BLaER1 treated with 17β-estradiol and CSF1 and Interleukin-3, amounts not matched to agents 10 nM and 100 nM (cell line): Measurements from ENCODE around the gene SERPINB6.
"Not testable (repeated sequence)": the region's sequence is repeated elsewhere in the genome, so short reads cannot be mapped to it uniquely, and the experiment has no call there.

Source experiments
- H3K27ac ChIP-seq, 11 experiments: shearing (Covaris generic); formaldehyde crosslinking; 2 replicates each; pipeline ENCODE4 v1.8.1; 2022
- H3K27me3 ChIP-seq, 11 experiments: shearing (Covaris generic); formaldehyde crosslinking; 2 replicates each; pipeline ENCODE4 v1.8.1; 2022
- H3K36me3 ChIP-seq, 11 experiments: shearing (Covaris generic); formaldehyde crosslinking; 2 replicates each; pipeline ENCODE4 v1.8.1; 2022
- H3K4me1 ChIP-seq, 10 experiments: shearing (Covaris generic); formaldehyde crosslinking; 2 replicates each; pipeline ENCODE4 v1.8.1; 2022
- H3K4me2 ChIP-seq, 11 experiments: shearing (Covaris generic); formaldehyde crosslinking; 2 replicates each; pipeline ENCODE4 v1.8.1; 2022
- H3K4me3 ChIP-seq, 10 experiments: shearing (Covaris generic); formaldehyde crosslinking; 2 replicates each; pipeline ENCODE4 v1.8.1; 2022
- H3K9ac ChIP-seq, 11 experiments: shearing (Covaris generic); formaldehyde crosslinking; 2 replicates each; pipeline ENCODE4 v1.8.1; 2022
- H3K9me3 ChIP-seq, 11 experiments: shearing (Covaris generic); formaldehyde crosslinking; replicated peaks in 1 of 11; 2 replicates each; pipeline ENCODE4 v1.8.1; 2022
- H4K20me1 ChIP-seq, 11 experiments: shearing (Covaris generic); formaldehyde crosslinking; 2 replicates each; pipeline ENCODE4 v1.8.1; 2022
- Cebpa-rat ChIP-seq, 11 experiments: shearing (Covaris generic); IDR thresholded peaks; 2 replicates each; pipeline ENCODE4 v1.8.1; 2022

SERPINB6 gene

GRCh38 chr6:3013901-3014674 lies 42.7 kb upstream of the SERPINB6 start:
- Histone ChIP-seq H4K20me1 (no peaks in the 10 kb centered on the region), H3K9me3 (peaks cover 30 to 38% (median 33%) of the 10 kb centered on the region in 11 experiments), H3K4me2 (peak overlapping the region in 6 of 11 experiments; percentile 21 to 71 (median 56); a peak in 11 of 22 replicates), H3K36me3 (peaks cover 38 to 78% (median 71%) of the 10 kb centered on the region in 11 experiments), H3K27ac (peak overlapping the region in 5 of 11 experiments; percentile 10 to 56 (median 28); a peak in 6 of 22 replicates), H3K4me1 (peaks cover 0 to 25% (median 11%) of the 10 kb centered on the region in 10 experiments; a peak in 13 of 20 replicates), H3K9ac (no peak overlapping the region), H3K4me3 (no peak overlapping the region), H3K27me3 (no peaks in the 10 kb centered on the region)
- no peak for TF ChIP-seq Cebpa-rat (IDR thresholded peaks at IDR 0.05)

DNA sequence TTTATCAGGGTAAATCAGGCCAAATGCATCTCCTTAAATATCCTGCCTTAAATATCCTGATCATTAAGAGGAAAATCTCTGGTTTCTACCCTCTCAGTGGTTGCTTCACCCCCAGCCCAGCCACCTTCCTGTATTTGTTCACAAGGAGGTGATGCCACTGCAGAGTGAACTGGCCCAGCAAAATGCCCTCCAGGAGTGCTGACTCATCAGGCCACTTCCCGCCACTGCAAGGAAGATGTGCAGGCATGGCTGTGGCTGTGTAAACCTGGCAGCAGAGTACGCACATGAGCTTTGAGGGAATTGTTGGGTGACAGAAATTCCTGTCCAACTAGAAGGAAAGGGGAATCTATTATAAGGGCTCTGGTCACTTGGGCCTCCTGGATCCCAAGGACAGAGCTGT lies 42.1 kb upstream of the SERPINB6 start:
- peaks cover 0 to 19% (median 9%) of the 10 kb centered on the region in 10 experiments; a peak in 13 of 20 replicates for H3K4me1 ChIP-seq
- no peaks in the 10 kb centered on the region for H3K27me3 ChIP-seq
- no peak for TF ChIP-seq Cebpa-rat (IDR thresholded peaks at IDR 0.05)
- no peaks in the 10 kb centered on the region for H4K20me1 ChIP-seq
- peaks cover 30 to 38% (median 33%) of the 10 kb centered on the region in 11 experiments for H3K9me3 ChIP-seq
- peak overlapping the region in 5 of 11 experiments; percentile 10 to 56 (median 37); a peak in 7 of 22 replicates for H3K27ac ChIP-seq
- H3K4me3 ChIP-seq: no peak overlapping the region
- 0 out of 22 replicates have a peak overlapping the region, but pooled peaks of 1 of the 11 experiments have one; percentile 13 for H3K9ac ChIP-seq
- H3K36me3 ChIP-seq: peaks cover 38 to 84% (median 77%) of the 10 kb centered on the region in 11 experiments
- peak overlapping the region in 6 of 11 experiments; percentile 21 to 71 (median 56); a peak in 11 of 22 replicates for H3K4me2 ChIP-seq

DNA sequence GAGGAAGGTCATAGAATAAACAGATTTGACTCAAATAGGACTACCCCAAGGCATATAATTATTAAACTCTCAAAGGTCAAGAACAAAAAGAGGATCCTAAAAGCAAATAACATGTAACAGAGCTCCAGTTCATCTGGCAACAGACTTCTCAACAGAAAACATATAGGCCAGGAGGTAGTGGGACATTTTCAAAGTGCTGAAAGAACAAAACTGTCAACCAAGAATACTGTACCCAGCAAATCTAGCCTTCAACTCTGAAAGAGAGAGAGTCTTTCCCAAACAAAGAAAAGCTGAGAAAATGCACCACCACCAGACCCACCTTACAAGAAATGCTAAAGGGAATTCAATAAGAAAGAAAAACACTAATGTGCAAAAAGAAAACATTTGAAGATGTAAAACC lies 40.2 kb upstream of the SERPINB6 start:
- no peak overlapping the region for H3K4me2 ChIP-seq
- TF ChIP-seq Cebpa-rat (IDR thresholded peaks at IDR 0.05): no peak
- H3K9me3 ChIP-seq: peaks cover 30 to 38% (median 33%) of the 10 kb centered on the region in 11 experiments
- H3K9ac ChIP-seq: no peak overlapping the region
- peaks cover 0 to 16% (median 9%) of the 10 kb centered on the region in 10 experiments; a peak in 13 of 20 replicates for H3K4me1 ChIP-seq
- H3K27ac ChIP-seq: no peak overlapping the region
- no peak overlapping the region for H3K4me3 ChIP-seq
- no peaks in the 10 kb centered on the region for H4K20me1 ChIP-seq
- H3K27me3 ChIP-seq: no peaks in the 10 kb centered on the region
- H3K36me3 ChIP-seq: peaks cover 38 to 92% (median 86%) of the 10 kb centered on the region in 11 experiments

DNA sequence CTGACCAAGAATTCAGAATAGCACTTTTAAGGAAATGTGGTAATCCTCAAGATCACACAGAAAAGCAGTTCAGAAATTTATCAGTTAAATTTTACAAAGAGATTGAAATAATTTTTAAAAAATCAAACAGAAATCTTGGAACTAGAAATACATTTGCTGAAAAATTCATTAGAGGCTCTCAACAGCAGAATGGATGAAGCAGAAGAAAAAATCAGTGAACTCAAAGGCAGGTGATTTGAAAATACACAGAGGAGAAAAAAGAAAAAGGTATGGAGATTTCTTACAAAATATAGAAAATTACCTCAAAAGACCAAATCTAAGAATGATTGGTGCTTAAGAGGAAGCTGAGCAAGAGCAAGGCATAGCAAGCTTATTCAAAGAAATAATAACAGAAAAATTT lies 39.8 kb upstream of the SERPINB6 start:
- Histone ChIP-seq H3K9ac (no peak overlapping the region), H3K4me3 (peak overlapping the region in 1 of 10 experiments; percentile 16; a peak in 2 of 20 replicates), H3K36me3 (peaks cover 35 to 91% (median 86%) of the 10 kb centered on the region in 11 experiments), H3K4me1 (peaks cover 0 to 16% (median 9%) of the 10 kb centered on the region in 10 experiments; a peak in 13 of 20 replicates), H3K27ac (no peak overlapping the region), H3K9me3 (peaks cover 30 to 38% (median 33%) of the 10 kb centered on the region in 11 experiments), H3K4me2 (no peak overlapping the region), H4K20me1 (no peaks in the 10 kb centered on the region), H3K27me3 (no peaks in the 10 kb centered on the region)
- TF ChIP-seq Cebpa-rat (IDR thresholded peaks at IDR 0.05): no peak

GRCh38 chr6:3009930-3010329 lies 38.6 kb upstream of the SERPINB6 start:
- peaks cover 0 to 25% (median 9%) of the 10 kb centered on the region in 10 experiments; a peak in 14 of 20 replicates for H3K4me1 ChIP-seq
- no peaks in the 10 kb centered on the region for H4K20me1 ChIP-seq
- no peak overlapping the region for H3K27ac ChIP-seq
- no peak overlapping the region for H3K4me3 ChIP-seq
- peaks cover 30 to 38% (median 33%) of the 10 kb centered on the region in 11 experiments for H3K9me3 ChIP-seq
- no peaks in the 10 kb centered on the region for H3K27me3 ChIP-seq
- peaks cover 38 to 93% (median 84%) of the 10 kb centered on the region in 11 experiments for H3K36me3 ChIP-seq
- no peak overlapping the region for H3K4me2 ChIP-seq
- TF ChIP-seq Cebpa-rat (IDR thresholded peaks at IDR 0.05): no peak
- H3K9ac ChIP-seq: no peak overlapping the region

- H3K4me2 ChIP-seq, H3K9ac ChIP-seq, H3K27me3 ChIP-seq, H4K20me1 ChIP-seq, H3K4me3 ChIP-seq, H3K27ac ChIP-seq: not testable (repeated sequence)
- H3K4me1 ChIP-seq: peaks cover 0 to 18% (median 8%) of the 10 kb centered on the region in 10 experiments; a peak in 14 of 20 replicates
- H3K9me3 ChIP-seq: peaks cover 30 to 38% (median 33%) of the 10 kb centered on the region in 11 experiments
- peaks cover 45 to 91% (median 82%) of the 10 kb centered on the region in 11 experiments for H3K36me3 ChIP-seq
Measured at GRCh38 chr6:3008712-3009265, 37.4 kb upstream of the SERPINB6 start.

DNA sequence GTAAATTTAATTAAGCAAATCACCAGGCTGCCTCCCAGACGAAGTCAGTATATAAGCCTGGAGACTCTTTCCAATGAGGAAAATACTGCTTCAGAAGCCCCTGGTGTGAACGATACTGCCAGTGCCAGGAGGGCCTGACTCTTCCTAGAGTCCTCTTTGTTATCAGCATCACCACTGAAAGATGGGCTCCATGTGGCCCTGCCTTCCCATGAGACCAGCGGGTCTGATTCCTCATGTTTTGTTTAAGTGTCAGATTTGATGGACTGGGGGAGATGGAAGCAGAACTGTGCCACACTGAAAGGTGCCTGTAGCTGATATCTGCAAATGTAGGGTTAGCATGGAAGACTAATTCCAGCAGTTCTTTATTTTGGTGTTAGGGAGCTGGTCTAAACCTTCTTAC lies 36.2 kb upstream of the SERPINB6 start:
- H3K4me2 ChIP-seq: no peak overlapping the region
- H3K27me3 ChIP-seq: no peaks in the 10 kb centered on the region
- no peak overlapping the region for H3K27ac ChIP-seq
- H4K20me1 ChIP-seq: no peaks in the 10 kb centered on the region
- H3K9ac ChIP-seq: no peak overlapping the region
- H3K36me3 ChIP-seq: peaks cover 45 to 89% (median 70%) of the 10 kb centered on the region in 11 experiments
- peaks cover 28 to 33% (median 31%) of the 10 kb centered on the region in 11 experiments for H3K9me3 ChIP-seq
- H3K4me3 ChIP-seq: no peak overlapping the region
- peaks cover 0 to 14% (median 2%) of the 10 kb centered on the region in 10 experiments; a peak in 10 of 20 replicates for H3K4me1 ChIP-seq
- TF ChIP-seq Cebpa-rat (IDR thresholded peaks at IDR 0.05): no peak

GRCh38 chr6:3006476-3006875 lies 35.1 kb upstream of the SERPINB6 start:
- Histone ChIP-seq H3K36me3 (peaks cover 34 to 79% (median 59%) of the 10 kb centered on the region in 11 experiments), H3K27me3 (no peaks in the 10 kb centered on the region), H3K4me2 (no peak overlapping the region), H3K4me1 (peaks cover 0 to 25% (median 13%) of the 10 kb centered on the region in 10 experiments; a peak in 16 of 20 replicates), H4K20me1 (no peaks in the 10 kb centered on the region), H3K4me3 (no peak overlapping the region), H3K9me3 (peaks cover 17 to 22% (median 20%) of the 10 kb centered on the region in 11 experiments), H3K27ac (no peak overlapping the region), H3K9ac (no peak overlapping the region)
- no peak for TF ChIP-seq Cebpa-rat (IDR thresholded peaks at IDR 0.05)

DNA sequence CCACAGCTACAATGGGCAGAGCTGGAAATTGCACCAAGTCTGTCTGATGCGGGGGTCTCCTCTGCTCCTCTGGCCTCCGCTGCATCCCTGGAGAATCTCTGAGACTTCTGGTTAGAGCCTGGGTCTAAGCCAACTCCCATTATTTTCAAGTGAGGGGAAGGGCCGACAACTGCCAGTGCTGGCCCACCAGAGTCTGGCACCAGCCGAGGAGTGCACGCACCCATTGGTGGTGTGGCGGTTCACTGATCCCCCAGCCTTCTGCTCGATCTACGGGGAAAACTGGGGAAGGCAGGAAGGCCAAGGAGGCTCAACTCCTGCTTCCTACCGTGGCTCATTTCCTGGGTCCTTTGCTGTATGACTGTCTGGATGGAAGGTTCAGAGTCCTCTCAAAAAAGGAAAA lies 34.5 kb upstream of the SERPINB6 start:
- H3K9ac ChIP-seq: no peak overlapping the region
- H3K4me2 ChIP-seq: no peak overlapping the region
- peaks cover 11 to 16% (median 14%) of the 10 kb centered on the region in 11 experiments for H3K9me3 ChIP-seq
- peaks cover 28 to 73% (median 53%) of the 10 kb centered on the region in 11 experiments for H3K36me3 ChIP-seq
- H3K27ac ChIP-seq: no peak overlapping the region; a peak in 1 of 22 replicates
- H3K4me3 ChIP-seq: no peak overlapping the region
- H3K27me3 ChIP-seq: no peaks in the 10 kb centered on the region
- no peak for TF ChIP-seq Cebpa-rat (IDR thresholded peaks at IDR 0.05)
- peaks cover under 1 to 31% (median 19%) of the 10 kb centered on the region in 10 experiments; a peak in 18 of 20 replicates for H3K4me1 ChIP-seq
- no peaks in the 10 kb centered on the region for H4K20me1 ChIP-seq
